Tongue (tissue), 2 donors: ENCODE measurements around the gene USP11. TPM values are rescaled to one million over a fixed set of nuclear protein-coding genes. Genes with fewer than 3 reads are reported as not detected.

Experiments used
- DNase-seq: peaks from one replicate; pipeline ENCODE4 v3.0.0-alpha.2; 2015
- total RNA-seq: library from RNA; depleted of rRNA; stranded (reverse); fragments of >200 nt; gene quantifications from one replicate; pipeline ENCODE4 v1.2.3, GENCODE V29; 2014

Gene USP11
- total RNA-seq, 1 donor from 2014 or later: 88.0 TPM

DNA sequence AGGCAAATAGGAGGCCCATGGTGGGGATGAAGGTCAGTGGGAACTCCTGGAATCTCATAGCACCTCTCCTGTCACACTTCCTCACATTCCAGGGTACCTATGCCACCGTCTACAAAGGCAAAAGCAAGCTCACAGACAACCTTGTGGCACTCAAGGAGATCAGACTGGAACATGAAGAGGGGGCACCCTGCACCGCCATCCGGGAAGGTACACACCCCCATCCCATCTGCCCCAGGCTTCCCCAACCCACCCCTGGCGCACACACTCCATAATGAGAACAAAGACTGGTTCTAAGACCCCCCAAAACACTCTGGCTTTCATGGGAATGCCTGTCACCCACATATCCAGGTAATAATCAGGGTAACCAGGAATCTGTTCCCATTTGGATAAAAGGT, 7.9 kb upstream of the USP11 start:
- DNase-seq: no peak

DNA sequence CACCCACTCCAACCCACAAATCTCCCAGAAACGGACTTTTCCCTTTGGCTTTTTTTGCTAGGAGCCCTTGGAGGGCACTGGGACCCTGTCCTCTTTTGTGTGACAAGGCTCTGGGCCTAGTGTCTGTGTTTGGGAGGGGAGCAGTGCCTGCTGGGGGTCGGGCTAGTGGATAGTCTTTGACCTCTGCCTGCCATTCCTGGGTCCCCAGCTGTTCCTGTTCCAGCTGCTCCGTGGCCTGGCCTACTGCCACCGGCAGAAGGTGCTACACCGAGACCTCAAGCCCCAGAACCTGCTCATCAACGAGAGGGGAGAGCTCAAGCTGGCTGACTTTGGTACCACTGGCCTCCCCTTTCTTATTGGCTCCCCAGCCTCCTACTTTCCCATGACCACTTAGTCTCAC, 6.7 kb upstream of the USP11 start:
- no peak for DNase-seq

DNA sequence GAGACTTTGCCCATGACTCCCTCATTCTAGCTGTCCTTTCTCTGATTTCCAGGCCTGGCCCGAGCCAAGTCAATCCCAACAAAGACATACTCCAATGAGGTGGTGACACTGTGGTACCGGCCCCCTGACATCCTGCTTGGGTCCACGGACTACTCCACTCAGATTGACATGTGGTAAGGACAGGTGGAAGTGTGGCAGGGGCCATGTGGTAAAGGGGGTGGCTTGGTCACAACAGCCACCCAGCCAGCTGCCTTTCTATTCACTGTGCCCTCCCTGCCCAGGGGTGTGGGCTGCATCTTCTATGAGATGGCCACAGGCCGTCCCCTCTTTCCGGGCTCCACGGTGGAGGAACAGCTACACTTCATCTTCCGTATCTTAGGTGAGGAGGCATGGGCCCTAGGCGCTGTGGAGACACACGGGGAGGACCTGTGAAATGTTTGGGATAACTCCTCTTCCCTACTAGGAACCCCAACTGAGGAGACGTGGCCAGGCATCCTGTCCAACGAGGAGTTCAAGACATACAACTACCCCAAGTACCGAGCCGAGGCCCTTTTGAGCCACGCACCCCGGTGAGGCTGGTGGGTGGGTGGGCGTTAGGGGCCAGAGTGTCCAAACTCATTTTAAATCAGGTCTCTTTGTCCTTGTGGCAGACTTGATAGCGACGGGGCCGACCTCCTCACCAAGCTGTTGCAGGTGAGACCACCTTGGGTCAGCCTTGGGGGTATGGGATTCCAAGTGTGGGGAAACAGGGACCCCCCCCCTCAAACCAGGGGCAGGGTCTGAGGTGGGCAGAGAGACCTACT, 6.1 kb upstream of the USP11 start:
- no peak for DNase-seq

DNA sequence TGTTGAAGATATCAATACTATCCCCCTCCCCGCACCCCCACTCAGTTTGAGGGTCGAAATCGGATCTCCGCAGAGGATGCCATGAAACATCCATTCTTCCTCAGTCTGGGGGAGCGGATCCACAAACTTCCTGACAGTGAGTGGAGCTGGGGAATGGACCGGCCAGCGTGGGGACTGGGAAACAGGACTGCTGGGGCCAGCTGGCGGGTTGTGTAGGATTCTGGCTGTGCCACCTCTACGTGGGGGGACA, 5.5 kb upstream of the USP11 start:
- DNase-seq: no peak

DNA sequence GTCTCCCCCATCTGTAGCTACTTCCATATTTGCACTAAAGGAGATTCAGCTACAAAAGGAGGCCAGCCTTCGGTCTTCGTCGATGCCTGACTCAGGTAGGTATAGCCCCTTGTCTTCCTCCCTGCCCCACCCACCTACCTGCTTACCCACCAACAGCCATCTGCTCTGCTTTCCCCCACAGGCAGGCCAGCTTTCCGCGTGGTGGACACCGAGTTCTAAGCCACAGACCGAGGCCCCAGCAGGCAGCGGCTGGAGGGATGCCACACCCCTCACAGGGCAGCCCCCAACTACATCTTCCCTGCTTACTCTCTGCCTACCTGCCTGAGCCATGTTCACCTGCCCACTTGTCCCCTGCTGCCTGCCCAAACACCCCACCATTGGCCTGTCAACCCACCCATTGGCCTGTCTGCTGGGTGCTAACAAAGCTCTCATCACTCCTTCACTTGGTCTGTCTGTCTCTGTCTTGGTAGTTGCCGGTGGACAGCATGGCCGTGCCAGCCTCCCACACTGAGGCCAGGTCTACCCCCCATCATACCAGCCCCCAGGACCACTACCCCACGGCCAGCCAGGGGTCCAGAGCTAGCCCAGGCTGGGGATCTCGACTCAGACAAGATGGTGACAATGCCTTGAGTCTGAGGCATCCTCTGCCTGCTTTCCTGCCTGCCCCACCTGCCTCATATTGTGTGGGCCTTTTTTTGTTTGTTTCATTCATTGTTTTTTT, 4.1 kb upstream of the USP11 start:
- DNase-seq: no peak

DNA sequence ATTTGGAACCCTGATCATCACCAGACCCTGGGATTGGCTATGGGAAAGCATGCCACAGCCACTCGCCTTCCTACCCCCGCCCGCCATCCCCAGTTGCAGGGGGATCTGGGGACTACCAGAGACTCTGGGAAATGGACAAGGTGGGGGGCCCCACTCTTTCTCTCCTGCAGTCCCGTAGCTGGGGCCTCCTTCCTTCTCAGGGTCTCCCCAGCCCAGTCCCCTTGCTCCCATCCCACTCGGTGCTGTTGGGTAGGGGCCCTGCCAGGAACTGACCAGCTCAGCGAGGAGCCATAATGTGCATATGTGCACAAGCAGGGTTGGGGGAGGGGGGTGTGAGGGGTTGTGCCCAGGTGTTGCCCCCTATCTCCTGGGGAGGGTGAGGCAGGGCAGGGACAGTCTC, 3.4 kb upstream of the USP11 start:
- DNase-seq: no peak

DNA sequence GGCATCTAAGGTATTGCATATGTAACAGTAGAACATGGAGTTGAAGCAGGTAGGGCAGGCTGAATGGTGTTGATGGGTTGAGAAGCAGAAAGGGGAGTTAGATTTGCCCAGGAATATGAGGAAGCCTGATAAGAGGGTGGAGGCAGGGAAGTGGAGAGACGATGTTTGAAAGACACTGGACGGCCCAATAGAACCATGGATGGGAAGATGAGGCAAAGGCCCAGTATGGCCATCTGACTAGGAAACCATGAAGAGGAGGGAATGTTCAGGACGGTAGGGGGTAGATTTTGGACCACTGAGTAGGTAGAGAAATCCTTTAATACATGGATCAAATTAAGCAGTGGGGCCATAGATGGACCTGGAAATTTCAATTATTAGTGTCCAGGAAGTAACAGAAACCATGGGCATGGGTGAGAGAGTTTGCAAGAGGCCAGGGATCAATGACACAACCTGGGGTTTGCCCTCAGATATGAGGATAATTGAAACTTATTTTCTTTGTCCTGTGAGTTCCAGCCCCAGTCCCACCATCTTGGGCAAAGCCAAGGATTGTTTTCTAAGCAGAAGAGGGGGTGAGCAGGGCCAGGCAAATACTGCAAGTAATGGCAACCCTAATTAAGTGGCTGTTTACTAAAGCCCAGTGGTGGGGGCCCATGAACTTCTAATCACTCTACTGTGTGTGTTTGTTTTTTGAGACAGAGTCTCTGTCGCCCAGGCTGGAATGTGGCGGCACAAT, 2.5 kb upstream of the USP11 start:
- no peak for DNase-seq

DNA sequence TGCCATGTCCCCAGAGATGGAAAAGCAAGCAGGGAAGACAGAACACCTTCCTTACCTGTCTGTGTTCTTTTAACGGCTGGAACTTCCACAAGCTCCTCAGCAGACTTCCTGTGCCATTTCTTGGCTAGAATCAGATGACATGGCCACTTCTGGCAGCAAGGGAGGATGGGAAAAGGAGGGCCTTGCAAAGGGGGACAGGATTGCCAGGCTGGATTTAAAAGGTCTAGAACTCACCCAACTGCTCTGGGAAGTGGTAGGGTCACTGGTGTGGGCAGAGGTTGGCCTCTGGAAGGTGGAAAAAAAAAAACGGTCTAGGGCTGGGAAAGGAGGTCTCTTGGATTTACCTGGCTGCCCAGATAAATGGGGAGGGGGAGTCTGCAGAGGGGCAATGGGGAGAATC, 1.6 kb upstream of the USP11 start:
- DNase-seq: no peak

DNA sequence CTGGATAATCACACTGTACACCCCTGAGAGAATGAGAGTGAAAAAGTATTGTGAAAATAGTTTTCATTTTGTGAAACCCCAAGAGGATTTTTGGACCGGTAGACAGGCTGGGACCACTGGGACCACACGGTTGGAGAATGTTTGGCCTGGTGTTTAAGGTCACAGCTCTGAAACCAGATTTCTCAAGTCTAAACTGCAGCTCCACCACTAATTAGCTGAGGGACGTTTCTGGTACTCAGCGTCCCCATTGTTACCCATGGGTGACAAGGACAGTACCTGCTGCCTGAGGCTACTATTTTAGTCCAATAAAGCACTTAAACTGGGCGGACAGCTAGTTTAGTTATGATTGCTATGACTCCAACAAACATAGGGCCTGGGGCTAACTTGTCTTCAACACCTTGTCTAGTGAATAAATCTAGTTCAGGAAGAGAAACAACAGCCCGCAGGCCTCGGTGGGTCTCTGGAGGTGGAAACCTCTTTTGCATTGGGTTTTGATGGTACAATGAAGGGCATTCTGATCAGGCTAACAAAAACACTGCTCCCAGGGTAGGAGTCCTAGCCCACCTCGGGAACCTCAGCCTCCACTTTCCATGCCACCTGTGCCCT, 509 bp upstream of the USP11 start:
- DNase-seq: no peak

DNA sequence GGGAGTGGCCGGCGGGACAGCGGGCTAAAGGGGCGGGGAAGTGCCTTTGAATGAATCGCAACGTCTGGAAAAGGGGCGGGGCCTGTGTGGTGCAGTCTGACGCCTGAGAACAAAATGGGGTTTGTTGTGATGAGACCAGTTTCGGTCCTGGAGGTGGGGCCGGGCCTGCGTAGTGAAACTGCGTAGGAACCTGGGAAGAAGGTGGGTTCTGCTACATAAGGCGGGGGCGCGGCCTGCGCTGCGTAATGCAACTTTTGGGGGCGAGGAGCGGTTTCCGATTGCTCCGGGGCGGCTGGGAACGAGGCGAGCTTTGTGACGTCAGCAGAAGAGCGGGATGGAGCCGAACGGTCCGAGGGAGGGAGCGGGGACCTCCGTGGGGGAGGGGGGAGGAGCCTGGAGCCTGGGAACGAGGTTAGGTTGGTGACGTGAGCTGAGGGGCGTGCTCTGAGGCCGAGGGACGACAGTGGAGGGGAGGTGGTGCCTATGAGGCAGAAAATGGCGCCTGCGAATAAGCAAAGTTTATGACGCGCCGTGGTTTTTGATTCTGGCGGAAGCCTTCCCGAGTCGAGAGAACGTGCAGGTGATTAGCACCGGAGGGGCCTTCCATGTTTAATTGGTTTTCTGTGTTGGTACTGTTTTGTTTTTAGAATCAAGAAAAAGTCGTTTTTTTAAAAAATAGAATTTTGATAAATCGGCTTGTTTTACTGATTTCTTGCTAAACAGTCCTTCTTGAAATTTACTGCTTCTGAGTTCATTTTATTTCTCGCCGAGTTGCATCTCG, 714 bp downstream of the USP11 start:
- peak; percentile 97 for DNase-seq

DNA sequence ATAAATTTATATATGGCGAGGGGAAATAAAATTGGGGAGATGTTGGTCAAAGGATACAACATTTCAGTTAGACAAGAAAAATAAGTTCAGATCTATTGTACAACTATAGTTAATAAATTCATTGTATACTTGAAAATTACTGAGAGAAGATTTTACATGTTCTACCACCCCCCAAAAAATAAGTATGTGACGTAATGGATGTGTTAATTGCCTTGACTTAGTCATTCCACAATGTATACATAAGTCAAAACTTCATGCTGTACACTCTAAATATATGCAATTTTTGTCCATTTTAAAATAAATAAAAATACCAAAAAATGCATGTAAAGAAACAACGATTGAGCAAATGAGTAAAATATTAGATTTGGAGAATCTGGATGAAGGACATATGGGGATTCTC, 1.8 kb downstream of the USP11 start:
- no peak for DNase-seq

DNA sequence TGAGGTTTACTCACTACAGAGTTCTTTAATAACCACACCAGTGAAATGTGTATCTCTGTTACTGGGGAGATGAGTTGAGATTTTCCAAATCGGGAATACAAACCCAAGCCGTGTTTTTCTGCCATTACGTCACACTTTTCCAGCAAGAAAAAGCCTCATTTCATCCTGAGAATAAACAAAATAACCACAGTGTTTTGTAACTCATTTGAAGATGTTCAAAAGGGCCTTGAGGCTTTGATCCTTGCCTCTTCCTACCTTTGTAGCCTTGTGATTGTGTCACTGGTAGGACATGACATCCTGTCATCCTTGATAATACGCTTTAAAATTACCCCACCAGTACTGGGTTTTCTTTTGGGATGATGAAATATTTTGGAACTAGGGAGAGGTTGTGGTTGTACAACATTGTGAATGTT, 2.9 kb downstream of the USP11 start:
- no peak for DNase-seq

DNA sequence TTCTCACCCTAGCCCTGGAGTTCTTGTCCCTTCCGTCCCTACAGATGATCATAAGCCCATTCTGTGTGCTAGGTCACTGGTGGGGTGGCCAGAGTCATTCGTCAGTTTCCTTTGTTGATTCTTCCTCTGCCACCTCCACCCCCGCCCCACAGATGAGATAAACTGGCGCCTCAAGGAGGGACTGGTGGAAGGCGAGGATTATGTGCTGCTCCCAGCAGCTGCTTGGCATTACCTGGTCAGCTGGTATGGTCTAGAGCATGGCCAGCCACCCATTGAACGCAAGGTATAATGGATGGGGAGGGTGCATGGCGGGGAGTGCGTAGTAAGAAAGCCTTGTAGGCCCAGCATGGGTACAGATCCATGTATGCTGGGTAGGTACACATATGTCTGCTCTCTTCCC, 6.4 kb downstream of the USP11 start:
- no peak for DNase-seq

DNA sequence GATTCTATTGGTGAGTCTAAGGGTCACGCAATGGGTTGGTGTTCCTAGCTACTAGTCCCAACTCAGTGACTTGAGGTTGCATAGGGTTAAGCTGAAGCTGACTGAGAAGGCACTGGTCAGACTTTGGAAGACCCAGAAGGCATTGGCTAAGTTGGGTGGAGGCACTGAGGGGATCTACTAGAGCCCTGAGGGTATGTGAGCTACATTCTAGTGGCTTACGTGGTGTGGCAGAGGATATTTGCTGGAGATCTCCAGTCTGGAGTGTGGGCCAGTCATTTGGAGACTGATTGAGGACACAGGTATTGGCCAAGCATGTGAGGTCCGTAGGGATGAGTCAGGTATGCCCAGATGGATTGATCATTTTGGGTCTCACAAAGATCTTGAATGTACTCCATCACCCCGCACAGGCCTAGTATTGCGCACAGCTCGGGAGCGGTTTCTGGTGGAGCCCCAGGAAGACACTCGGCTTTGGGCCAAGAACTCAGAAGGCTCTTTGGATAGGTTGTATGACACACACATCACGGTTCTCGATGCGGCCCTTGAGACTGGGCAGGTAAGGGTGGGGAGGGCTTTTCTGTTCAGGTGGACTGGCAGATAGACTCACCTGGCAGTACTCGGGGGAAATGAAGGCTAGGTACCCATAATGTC, 7.2 kb downstream of the USP11 start:
- no peak for DNase-seq

DNA sequence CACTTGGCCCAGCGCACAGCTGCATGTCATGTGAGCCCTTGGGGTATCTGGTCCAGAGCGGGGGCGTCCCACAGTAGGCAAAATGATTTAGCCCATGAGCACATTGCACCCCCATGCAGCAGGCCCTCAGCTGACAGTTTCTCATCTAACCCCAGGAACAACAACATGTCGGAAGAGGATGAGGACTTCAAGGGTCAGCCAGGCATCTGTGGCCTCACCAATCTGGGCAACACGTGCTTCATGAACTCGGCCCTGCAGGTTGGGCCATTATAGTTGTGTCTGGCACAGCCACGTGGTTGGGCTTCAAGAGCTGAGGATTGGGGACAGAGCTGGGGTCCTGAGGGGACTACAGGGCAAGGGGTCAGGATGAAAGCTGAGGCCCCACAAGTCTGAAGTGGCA, 7.8 kb downstream of the USP11 start:
- no peak for DNase-seq

DNA sequence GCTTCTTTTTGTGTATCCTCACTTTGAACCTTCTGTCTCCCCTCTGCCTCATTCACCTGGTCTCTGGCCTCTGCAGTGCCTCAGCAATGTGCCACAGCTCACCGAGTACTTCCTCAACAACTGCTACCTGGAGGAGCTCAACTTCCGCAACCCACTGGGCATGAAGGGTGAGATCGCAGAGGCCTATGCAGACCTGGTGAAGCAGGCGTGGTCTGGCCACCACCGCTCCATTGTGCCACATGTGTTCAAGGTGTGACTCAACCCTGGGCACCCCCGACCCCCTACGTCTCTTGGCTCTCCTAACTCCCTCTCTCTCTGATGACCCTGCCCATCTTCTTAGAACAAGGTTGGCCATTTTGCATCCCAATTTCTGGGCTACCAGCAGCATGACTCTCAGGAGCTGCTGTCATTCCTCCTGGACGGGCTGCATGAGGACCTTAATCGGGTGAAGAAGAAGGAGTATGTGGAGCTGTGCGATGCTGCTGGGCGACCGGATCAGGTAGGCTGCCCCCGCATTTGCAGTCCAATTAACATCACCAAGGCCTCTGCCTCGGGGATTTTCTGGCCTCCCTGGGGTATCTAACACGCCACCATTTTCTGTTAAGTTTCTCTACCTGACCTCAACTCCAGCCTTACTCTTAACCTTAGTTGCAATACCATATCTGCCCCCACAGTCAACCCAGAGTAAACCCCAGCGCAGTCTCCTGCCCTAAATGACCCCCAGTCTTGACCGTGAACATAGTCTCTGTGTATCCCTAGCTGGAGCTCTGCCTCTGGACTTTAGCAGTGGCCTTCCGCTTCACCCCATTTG, 8.6 kb downstream of the USP11 start:
- DNase-seq: no peak

DNA sequence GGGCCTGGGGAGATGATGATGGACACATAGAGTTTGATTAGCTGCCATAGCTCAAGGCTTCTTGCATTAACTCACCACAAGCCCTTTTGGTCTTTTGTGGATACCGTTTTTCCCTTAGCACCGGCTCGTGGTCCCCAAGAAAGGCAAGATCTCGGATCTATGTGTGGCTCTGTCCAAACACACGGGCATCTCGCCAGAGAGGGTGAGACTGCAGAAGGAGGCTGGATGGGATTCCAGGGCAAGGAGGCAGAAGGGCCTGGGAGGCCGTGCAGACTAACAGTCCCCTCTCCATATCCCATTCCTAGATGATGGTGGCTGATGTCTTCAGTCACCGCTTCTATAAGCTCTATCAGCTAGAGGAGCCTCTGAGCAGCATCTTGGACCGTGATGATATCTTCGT, 9.5 kb downstream of the USP11 start:
- DNase-seq: no peak

DNA sequence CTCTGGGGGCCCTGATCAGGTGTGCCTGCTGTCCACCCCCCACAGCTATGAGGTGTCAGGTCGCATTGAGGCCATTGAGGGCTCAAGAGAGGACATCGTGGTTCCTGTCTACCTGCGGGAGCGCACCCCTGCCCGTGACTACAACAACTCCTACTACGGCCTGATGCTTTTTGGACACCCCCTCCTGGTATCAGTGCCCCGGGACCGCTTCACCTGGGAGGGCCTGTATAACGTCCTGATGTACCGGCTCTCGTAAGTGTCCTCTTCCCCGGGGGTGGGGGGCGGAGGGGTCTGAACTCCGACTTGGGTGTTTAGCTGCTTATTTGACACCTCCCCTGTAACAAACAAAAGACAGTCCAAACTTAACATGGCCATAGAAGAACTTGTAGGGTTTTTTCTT, 10.5 kb downstream of the USP11 start:
- DNase-seq: no peak

DNA sequence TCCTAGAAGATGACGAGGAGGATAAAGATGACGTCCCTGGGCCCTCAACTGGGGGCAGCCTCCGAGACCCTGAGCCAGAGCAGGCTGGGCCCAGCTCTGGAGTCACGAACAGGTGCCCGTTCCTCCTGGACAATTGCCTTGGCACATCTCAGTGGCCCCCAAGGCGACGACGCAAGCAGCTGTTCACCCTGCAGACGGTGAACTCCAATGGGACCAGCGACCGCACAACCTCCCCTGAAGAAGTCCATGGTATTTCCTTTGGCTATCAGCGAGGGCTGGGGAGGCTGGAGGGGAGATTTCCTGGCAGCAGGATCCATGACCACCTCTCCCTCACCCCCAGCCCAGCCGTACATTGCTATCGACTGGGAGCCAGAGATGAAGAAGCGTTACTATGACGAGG, 11.9 kb downstream of the USP11 start:
- DNase-seq: no peak

DNA sequence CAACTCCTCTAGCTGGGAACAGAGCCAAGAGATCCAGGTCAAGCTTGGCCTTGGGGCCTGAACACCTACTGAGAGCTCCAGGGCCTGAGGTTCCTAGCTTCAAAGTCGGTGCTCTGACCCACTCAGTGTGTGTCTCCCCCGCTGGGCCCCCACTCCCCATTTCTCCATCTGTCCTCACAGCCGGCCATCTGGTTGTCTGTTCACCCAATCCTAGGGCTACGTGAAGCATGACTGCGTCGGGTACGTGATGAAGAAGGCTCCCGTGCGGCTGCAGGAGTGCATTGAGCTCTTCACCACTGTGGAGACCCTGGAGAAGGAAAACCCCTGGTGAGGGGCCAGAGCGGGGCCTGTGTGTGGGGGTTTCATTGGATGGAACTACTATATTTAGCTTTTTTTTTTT, 12.3 kb downstream of the USP11 start:
- no peak for DNase-seq
